Body of pancreas (tissue), 4 donors: ENCODE data around the gene FAM149A.

Experiments used
- POLR2A ChIP-seq, 3 donors: fragments of 450-650 bp; IDR thresholded peaks; one replicate each; pipeline ENCODE4 v1.6.1; 2016; ENCODE audit warnings: antibody characterized with exemption in 3 of 3, mild to moderate bottlenecking in 2 of 3
- TF ChIP-seq, protein P1 (sequence below), 7 experiments: fragments of 450-650 bp in 4 of 7; fragments of 200-600 bp in 3 of 7; sonication (generic) in 3 of 7; IDR thresholded peaks; one replicate each; pipeline ENCODE4 v1.5.1; 2016 to 2019; ENCODE audit warnings: antibody characterized with exemption in 7 of 7

DNA sequence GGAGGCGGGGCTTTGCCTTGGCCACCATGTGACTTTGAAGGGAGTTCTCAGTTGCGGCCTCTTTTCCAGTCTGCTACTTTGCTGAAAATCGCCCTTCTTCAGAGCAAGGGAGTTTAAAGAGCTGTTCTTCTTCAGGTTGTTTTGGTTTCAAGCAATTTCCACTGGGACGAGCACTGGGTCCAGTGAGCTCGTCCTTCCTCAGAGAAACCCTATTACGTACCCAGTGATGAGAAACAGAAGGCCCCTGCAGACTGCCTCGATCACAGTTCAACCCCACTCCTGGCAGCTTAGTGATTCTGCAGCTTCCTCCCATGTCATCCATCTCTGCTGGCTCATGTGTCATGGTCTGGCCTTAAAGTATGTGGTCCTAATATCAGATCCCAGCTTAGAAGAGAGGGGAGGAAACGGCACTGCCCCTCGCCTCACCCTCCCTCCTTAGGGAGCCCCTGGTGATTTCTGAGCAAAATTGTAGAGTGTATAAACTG lies 7.8 kb upstream of the FAM149A start:
- TF ChIP-seq, protein P1, sequence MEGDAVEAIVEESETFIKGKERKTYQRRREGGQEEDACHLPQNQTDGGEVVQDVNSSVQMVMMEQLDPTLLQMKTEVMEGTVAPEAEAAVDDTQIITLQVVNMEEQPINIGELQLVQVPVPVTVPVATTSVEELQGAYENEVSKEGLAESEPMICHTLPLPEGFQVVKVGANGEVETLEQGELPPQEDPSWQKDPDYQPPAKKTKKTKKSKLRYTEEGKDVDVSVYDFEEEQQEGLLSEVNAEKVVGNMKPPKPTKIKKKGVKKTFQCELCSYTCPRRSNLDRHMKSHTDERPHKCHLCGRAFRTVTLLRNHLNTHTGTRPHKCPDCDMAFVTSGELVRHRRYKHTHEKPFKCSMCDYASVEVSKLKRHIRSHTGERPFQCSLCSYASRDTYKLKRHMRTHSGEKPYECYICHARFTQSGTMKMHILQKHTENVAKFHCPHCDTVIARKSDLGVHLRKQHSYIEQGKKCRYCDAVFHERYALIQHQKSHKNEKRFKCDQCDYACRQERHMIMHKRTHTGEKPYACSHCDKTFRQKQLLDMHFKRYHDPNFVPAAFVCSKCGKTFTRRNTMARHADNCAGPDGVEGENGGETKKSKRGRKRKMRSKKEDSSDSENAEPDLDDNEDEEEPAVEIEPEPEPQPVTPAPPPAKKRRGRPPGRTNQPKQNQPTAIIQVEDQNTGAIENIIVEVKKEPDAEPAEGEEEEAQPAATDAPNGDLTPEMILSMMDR (IDR thresholded peaks at IDR 0.05), result no peak
- no peak for TF ChIP-seq POLR2A (IDR thresholded peaks at IDR 0.05)
